SK-N-SH (cell line): ENCODE results near the gene EHBP1L1. TPM values are rescaled to one million over a fixed set of nuclear protein-coding genes. Genes with fewer than 3 reads are reported as not detected.
A peak's percentile ranks its signal among the peaks of the same experiment; 100 is the strongest.
"Not testable (repeated sequence)": the region's sequence is repeated elsewhere in the genome, so short reads cannot be mapped to it uniquely, and the experiment has no call there.

ENCODE experiments used
- CTCF ChIA-PET: fragments of 300-600, 350-600 bp; formaldehyde crosslinking; extraction: SDS; loops from one replicate; lab custom pipeline; 2021; lab: Yijun Ruan, JAX
- POLR2A ChIA-PET: fragments of 350-600 bp; sonication (Branson Sonifier 250); formaldehyde crosslinking; extraction: SDS; loops from one replicate; lab custom pipeline; 2020; ENCODE audit warnings: antibody characterized with exemption, inconsistent platforms; lab: Yijun Ruan, JAX
- DNase-seq: peaks from one replicate; pipeline ENCODE4 v3.0.0; 2012
- H2AFZ ChIP-seq: fragments of 200-600 bp; sonication (generic); 2 replicates; pipeline ENCODE4 v1.8.1; 2016; ENCODE audit warnings: antibody characterized with exemption, mild to moderate bottlenecking, low read depth
- H3F3A ChIP-seq: fragments of 200-600 bp; sonication (generic); replicated peaks from 2 replicates; pipeline ENCODE3; 2016; ENCODE audit warnings: antibody characterized with exemption, mild to moderate bottlenecking; ENCODE audit not compliant: insufficient read depth
- H3K27ac ChIP-seq, 2 experiments: fragments of 200-500 bp in 1 of 2; fragments of 200-600 bp in 1 of 2; sonication (Bioruptor generic) in 1 of 2; sonication (generic), shearing (Covaris generic) in 1 of 2; 2 replicates each; pipeline versions ENCODE4 v1.5.1 to v1.6.1; 2014 to 2016; ENCODE audit warnings: low read depth in 2 of 2, inconsistent platforms in 1 of 2, low read length in 1 of 2, mild to moderate bottlenecking in 1 of 2, mixed read lengths in 1 of 2
- H3K27me3 ChIP-seq: fragments of 200-600 bp; sonication (generic), shearing (Covaris generic); 2 replicates; pipeline ENCODE4 v1.6.1; 2016; ENCODE audit warnings: mixed run types; ENCODE audit not compliant: insufficient read depth
- H3K36me3 ChIP-seq, 2 experiments: fragments of 200-500 bp in 1 of 2; fragments of 200-600 bp in 1 of 2; sonication (Bioruptor generic) in 1 of 2; sonication (generic) in 1 of 2; replicated peaks in 1 of 2; 2 replicates each; pipeline versions ENCODE3 to v1.5.1; 2014 to 2016; ENCODE audit warnings: low read length in 1 of 2, mild to moderate bottlenecking in 1 of 2; ENCODE audit not compliant: insufficient read depth in 2 of 2, control insufficient read depth in 1 of 2
- H3K4me1 ChIP-seq, 2 experiments: fragments of 200-500 bp in 1 of 2; fragments of 200-600 bp in 1 of 2; sonication (Bioruptor generic) in 1 of 2; sonication (generic), shearing (Covaris generic) in 1 of 2; 2 replicates each; pipeline versions ENCODE4 v1.5.1 to v1.6.1; 2014 to 2016; ENCODE audit warnings: low read depth in 1 of 2, low read length in 1 of 2, mixed run types in 1 of 2; ENCODE audit not compliant: insufficient read depth in 2 of 2, control insufficient read depth in 1 of 2
- H3K4me2 ChIP-seq: fragments of 200-600 bp; sonication (generic), shearing (Covaris generic); 2 replicates; pipeline ENCODE4 v1.6.1; 2017; ENCODE audit warnings: mixed run types
- H3K4me3 ChIP-seq, 2 experiments: fragments of 200-500 bp in 1 of 2; fragments of 200-600 bp in 1 of 2; sonication (Bioruptor generic) in 1 of 2; sonication (generic), shearing (Covaris generic) in 1 of 2; 2 replicates each; pipeline versions ENCODE4 v1.5.1 to v1.8.1; 2014 to 2016; ENCODE audit warnings: low read depth in 2 of 2, inconsistent platforms in 1 of 2, low read length in 1 of 2, mild to moderate bottlenecking in 1 of 2, mixed read lengths in 1 of 2, moderate library complexity in 1 of 2
- H3K79me2 ChIP-seq: fragments of 200-600 bp; sonication (generic); 2 replicates; pipeline ENCODE4 v1.8.1; 2017; ENCODE audit warnings: mild to moderate bottlenecking; ENCODE audit not compliant: insufficient read depth
- H3K9ac ChIP-seq: fragments of 200-600 bp; sonication (generic); 2 replicates; pipeline ENCODE4 v1.6.1; 2017; ENCODE audit warnings: mixed run types
- H3K9me2 ChIP-seq: fragments of 200-600 bp; sonication (generic); 2 replicates; pipeline ENCODE4 v1.6.1; 2017; ENCODE audit warnings: mixed run types
- H3K9me3 ChIP-seq: fragments of 200-600 bp; sonication (generic); 2 replicates; pipeline ENCODE4 v1.6.1; 2017; ENCODE audit warnings: mixed run types, mild to moderate bottlenecking, moderate library complexity
- H4K20me1 ChIP-seq: fragments of 200-600 bp; sonication (generic); 2 replicates; pipeline ENCODE4 v1.6.1; 2017; ENCODE audit warnings: mild to moderate bottlenecking, mixed run types; ENCODE audit not compliant: insufficient read depth
- EP300 ChIP-seq, 2 experiments: IDR thresholded peaks; 2 replicates each; pipeline versions ENCODE4 v1.4.0 to v1.6.1; 2012; ENCODE audit warnings: borderline replicate concordance in 1 of 2, low read depth in 1 of 2, low read length in 1 of 2
- EZH2phosphoT487 ChIP-seq: fragments of 200-600 bp; sonication (generic); IDR thresholded peaks from 2 replicates; pipeline ENCODE4 v1.6.1; 2017; ENCODE audit warnings: low read depth, mixed run types, mild to moderate bottlenecking, antibody characterized with exemption, moderate library complexity, borderline replicate concordance
- FOXJ3 ChIP-seq: sonication (generic); formaldehyde crosslinking; IDR thresholded peaks from 2 replicates; pipeline ENCODE4 v1.5.1; 2020; ENCODE audit warnings: mild to moderate bottlenecking, missing genetic modification reagents
- RAD21 ChIP-seq: IDR thresholded peaks from 2 replicates; pipeline ENCODE4 v1.6.1; 2012; ENCODE audit warnings: mild to moderate bottlenecking, low read length
- RCOR1 ChIP-seq: fragments of 150-350 bp; IDR thresholded peaks from 2 replicates; pipeline ENCODE4 v1.6.1; 2017; ENCODE audit warnings: antibody characterized with exemption, low read length
- RXRA ChIP-seq: IDR thresholded peaks from 2 replicates; pipeline ENCODE4 v1.4.0; 2012; ENCODE audit warnings: low read depth, mild to moderate bottlenecking, borderline replicate concordance
- TEAD4 ChIP-seq: IDR thresholded peaks from 2 replicates; pipeline ENCODE4 v1.4.0; 2012; ENCODE audit warnings: mild to moderate bottlenecking, borderline replicate concordance; ENCODE audit not compliant: insufficient read depth
- YY1 ChIP-seq: IDR thresholded peaks from 2 replicates; pipeline ENCODE4 v1.4.0; 2012; ENCODE audit warnings: low read depth, mild to moderate bottlenecking
- WGBS: methylation state at CpG from one replicate; pipeline ENCODE4 v1.1.6; 2017; ENCODE audit warnings: low lambda C conversion rate; 5-methylcytosine and 5-hydroxymethylcytosine counted together
- polyA plus RNA-seq, 3 experiments: library from polyadenylated mRNA; depleted of rRNA; stranded (reverse); fragments of >200 nt; gene quantifications; 2 replicates each; pipeline ENCODE4 v1.2.3, GENCODE V29; 2012
- TF ChIP-seq, protein P1 (sequence below): IDR thresholded peaks from 2 replicates; pipeline ENCODE4 v1.4.0; 2012; ENCODE audit warnings: low read depth, borderline replicate concordance
- TF ChIP-seq, protein P2 (sequence below): fragments of 150-350 bp; IDR thresholded peaks from 2 replicates; pipeline ENCODE4 v1.6.1; 2016; ENCODE audit warnings: mild to moderate bottlenecking, low read depth, low read length

EHBP1L1 gene
- polyA plus RNA-seq, 1 of the 3 experiments (the other 2 are of a cell fraction): 48.7 TPM

DNA sequence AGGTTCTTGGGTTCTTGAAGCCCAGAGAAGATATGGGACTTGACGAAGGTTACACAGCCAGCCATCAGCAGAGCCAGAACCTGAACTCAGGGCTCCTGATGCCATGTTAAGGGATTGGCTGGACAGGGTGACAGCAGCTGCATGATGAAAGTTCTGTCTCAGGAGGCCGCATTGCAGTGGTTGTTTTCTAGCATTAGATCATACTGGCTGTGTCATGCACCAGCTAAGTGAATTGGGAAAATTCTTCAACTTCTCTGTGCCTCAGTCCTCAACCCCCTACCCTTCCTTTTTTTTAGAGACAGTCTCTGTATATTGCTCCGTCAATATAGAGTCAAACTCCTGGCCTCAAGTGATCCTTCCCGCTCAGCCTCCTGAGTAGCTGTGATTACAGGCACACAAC lies 12.3 kb upstream of the EHBP1L1 start:
- CTCF ChIA-PET: interaction anchor here (5.5 to 6.4 kb wide), 2 partner anchors 8 to 23 kb away, joined by 61 to 69 read pairs; partner anchors contain the start of genes FAM89B and ZNRD2
- Histone ChIP-seq H3F3A (peaks cover 54% of the 10 kb centered on the region), H3K27ac (no peak overlapping the region), H3K9ac (no peak overlapping the region), H4K20me1 (no peaks in the 10 kb centered on the region), H3K4me2 (no peak overlapping the region), H3K9me3 (no peaks in the 10 kb centered on the region), H3K36me3 (no peaks in the 10 kb centered on the region), H3K4me1 (peaks cover 39 to 49% of the 10 kb centered on the region in 2 experiments), H2AFZ (no peak overlapping the region), H3K4me3 (no peak overlapping the region), H3K9me2 (no peaks in the 10 kb centered on the region), H3K27me3 (no peaks in the 10 kb centered on the region), H3K79me2 (peaks cover 26% of the 10 kb centered on the region)
- POLR2A ChIA-PET: no interaction called here
- no peak for DNase-seq
- WGBS: 96% methylated on average over 4 of the region's 4 CpGs
- TF ChIP-seq FOXJ3 (CRISPR knock-in tag): no peak
- TF ChIP-seq YY1: no peak
- no peak for TF ChIP-seq RXRA
- TF ChIP-seq EP300 (IDR thresholded peaks at IDR 0.05; ENCODE audit: borderline replicate concordance in 1 of 2, low read depth in 1 of 2, low read length in 1 of 2): no peak
- TF ChIP-seq, protein P1, sequence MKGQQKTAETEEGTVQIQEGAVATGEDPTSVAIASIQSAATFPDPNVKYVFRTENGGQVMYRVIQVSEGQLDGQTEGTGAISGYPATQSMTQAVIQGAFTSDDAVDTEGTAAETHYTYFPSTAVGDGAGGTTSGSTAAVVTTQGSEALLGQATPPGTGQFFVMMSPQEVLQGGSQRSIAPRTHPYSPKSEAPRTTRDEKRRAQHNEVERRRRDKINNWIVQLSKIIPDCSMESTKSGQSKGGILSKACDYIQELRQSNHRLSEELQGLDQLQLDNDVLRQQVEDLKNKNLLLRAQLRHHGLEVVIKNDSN: no peak
- no peak for TF ChIP-seq RAD21
- TF ChIP-seq, protein P2, sequence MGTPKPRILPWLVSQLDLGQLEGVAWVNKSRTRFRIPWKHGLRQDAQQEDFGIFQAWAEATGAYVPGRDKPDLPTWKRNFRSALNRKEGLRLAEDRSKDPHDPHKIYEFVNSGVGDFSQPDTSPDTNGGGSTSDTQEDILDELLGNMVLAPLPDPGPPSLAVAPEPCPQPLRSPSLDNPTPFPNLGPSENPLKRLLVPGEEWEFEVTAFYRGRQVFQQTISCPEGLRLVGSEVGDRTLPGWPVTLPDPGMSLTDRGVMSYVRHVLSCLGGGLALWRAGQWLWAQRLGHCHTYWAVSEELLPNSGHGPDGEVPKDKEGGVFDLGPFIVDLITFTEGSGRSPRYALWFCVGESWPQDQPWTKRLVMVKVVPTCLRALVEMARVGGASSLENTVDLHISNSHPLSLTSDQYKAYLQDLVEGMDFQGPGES: no peak
- no peak for TF ChIP-seq EZH2phosphoT487
- TF ChIP-seq TEAD4: no peak
- no peak for TF ChIP-seq RCOR1

DNA sequence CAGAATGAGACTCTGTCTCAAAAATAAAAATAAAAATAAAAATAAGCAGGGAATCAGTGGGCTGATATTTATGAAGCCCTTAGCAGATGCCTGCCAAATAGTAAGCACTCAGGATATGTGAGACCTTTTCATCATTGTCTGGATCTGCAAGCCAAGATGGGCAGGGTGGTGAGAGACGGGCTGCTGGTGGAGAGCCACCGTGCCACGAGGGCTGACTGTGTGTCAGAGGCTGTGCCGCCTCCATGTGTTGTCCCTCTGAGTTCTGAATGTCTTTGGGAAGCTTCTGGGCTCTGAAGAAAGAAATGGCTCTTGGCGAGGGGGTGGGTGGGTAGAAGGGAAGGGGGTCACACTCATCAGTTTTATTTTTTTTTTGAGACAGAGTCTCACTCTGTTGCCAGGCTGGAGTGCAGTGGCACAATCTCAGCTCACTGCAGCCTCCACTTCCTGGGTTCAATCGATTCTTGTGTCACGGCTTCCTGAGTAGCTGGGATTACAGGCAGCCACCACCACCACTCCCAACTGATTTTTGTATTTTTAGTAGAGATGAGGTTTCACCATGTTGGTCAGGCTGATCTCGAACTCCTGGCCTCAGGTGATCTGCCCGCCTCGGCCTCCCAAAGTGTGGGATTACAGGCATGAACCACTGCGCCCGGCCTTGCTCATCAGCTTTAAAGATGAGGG lies 10.8 kb upstream of the EHBP1L1 start:
- H3K9me2 ChIP-seq, H4K20me1 ChIP-seq, H3K9me3 ChIP-seq, DNase-seq, H3K4me2 ChIP-seq, H3K27me3 ChIP-seq, H3K36me3 ChIP-seq, H2AFZ ChIP-seq, POLR2A ChIA-PET, H3K4me3 ChIP-seq, H3K27ac ChIP-seq: not testable (repeated sequence)
- Histone ChIP-seq H3K79me2 (peaks cover 31% of the 10 kb centered on the region), H3F3A (peaks cover 51% of the 10 kb centered on the region), H3K4me1 (peaks cover 33 to 43% of the 10 kb centered on the region in 2 experiments), H3K9ac (0 out of 2 replicates have a peak overlapping the region, but pooled peaks have one; percentile 18)
- WGBS: 95% methylated on average over 12 of the region's 12 CpGs
- CTCF ChIA-PET: interaction anchor here (3.7 to 13.6 kb wide), 2 partner anchors 13 to 24 kb away, joined by 18 to 295 read pairs; no protein-coding TSS in a partner anchor
